ENCODE data around the gene ANKRD10.
"Not testable (repeated sequence)": the region's sequence is repeated elsewhere in the genome, so short reads cannot be mapped to it uniquely, and the experiment has no call there.

The ANKRD10 gene

DNA sequence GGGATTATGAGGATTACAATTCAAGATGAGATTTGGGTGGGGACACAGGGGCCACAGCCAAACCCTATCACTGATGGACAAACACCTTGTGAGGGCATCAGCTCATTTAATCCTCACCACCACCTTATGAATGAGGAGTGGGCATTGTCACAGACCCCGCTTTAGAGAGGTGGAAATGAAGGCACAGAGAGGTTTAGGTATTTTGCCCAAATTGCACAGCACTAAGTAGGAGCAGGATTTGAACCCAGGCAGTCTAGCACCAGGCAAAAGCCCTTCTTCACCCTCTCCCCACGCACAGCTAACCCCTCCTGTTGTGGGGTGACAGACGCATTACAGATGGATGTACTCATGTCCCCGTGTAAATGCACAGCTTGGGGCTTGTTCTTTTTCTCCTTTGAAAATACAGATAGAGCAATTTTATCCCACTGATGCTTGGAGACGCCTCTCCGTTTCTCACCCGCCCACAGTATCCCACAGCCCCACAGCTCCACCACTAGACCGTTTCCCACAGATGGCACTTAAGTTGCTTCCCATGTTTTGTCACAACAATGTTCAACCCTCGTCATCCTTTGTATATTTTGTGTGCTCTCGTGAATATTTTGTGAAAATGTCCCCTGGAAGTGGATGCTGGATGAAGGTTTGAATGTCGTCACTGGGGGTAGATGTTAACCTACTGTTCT, 48.2 kb downstream of the ANKRD10 start:
- DNase-seq (ENCODE audit: low read depth), result no peak

DNA sequence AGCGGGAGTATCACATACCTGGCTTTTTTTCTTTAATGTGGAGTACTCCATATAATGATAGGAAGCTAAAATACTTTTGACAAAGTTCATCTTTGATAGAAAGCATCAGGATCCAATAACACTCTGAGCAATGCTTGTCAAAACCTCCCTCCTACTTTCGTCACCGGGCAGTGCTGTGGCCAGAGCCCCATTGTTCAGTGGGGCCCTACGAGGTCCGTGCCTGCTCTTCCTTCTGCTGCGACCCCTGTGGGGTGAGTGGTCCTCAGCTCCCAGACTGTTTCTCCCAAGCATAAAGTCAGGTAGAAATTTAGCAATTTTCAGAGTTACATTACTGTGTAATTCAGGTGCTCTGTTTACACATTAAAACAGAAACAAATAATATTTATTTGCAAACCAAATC, 51.2 kb downstream of the ANKRD10 start:
- no peak for DNase-seq (ENCODE audit: low read depth)

DNA sequence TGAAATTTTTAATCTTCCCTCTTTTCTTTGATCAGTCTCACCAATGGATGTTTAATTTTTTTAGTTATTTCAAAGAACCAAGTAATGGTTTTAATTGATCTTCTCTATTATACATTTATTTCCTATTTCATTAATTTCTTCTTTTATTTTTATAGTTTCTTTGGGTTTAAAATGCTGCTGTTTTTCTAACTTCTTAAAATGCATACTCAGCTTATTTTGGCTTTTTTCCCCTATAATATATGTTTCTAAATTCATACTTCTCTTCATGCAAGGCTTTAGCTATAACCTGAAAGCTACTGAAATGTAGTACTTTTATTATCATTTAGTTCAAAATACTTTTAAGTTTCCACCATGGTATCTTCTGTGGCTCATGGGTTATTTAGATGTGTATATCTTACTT, 53.9 kb downstream of the ANKRD10 start:
- no peak for DNase-seq (ENCODE audit: low read depth)

DNA sequence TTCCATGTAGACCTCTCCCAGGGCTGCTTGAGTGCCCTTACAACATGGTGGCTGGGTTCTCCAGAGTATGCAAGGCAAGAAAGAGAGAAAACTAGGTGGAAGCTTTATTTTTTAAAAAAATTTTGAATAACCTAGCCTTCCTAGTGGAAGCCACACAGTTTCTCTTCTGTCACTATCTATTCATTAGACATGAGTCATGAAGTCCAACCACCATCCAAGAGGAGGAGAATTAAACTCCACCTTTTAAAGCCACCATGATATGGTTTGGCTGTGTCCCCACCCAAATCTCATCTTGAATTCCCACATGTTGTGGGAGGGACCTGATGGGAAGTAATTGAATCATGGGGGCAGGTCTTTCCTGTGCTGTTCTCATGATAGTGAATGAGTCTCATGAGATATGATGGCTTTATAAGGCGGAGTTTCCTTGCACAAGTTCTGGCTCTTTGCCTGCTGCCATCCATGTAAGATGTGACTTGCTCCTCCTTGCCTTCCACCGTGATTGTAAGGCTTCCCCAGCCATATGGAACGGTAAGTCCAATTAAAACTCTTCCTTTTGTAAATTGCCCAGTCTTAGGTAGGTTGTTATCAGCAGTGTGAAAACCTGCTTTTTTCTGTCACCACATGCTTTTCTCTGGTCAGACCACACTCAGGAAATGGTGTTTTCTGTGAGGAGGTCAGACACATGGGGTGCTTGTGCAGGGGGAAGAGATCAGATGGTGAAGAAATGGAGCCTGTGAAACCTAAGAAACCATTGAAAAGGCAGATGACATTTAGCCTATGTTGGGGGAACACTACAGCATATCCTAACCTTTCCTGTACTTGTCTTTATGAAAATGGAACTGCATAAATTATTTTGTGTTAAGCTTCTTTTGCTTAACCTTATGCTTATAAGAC, 57.7 kb downstream of the ANKRD10 start:
- DNase-seq (ENCODE audit: low read depth), result no peak

DNA sequence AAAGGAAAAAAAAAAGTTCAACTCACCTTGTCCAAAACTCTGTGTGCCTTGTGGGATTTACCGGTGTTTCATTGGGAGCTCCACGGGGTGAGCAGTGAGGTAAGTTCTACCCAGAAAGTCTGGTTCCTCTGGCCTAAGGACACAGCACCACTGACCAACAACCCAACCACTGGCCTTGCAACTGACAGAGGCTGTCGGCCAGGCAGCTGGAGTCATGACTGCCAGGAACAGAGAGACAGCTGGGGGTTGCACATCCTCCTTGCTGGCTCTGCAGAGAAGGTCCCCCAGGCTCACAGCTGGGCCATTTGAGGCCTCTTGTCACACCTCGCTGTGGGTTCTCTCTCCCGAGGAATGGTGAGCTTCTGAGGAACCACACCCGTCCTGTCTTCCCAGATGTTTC, 59.5 kb downstream of the ANKRD10 start:
- no peak for DNase-seq (ENCODE audit: low read depth)

DNA sequence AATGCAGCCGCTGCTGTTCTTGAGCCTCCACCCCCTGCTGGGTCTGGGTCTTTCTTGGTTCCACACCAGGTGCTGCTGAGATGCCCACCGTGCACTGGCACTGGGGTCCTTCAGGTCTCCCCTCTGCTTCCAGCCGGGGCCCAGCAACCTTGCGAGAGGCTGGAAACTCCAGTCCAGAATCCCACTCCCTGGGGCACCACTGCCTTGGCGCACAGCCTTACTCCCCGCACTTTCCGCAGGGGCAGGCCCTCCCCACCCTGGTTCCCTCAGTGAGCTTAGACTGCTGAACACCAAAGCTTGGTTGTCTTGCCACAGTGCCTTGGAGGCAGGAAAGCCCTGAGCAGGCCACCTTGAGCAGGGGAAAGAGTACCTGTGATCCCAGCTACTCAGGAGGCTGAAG, 60.0 kb downstream of the ANKRD10 start:
- no peak for DNase-seq (ENCODE audit: low read depth)

DNA sequence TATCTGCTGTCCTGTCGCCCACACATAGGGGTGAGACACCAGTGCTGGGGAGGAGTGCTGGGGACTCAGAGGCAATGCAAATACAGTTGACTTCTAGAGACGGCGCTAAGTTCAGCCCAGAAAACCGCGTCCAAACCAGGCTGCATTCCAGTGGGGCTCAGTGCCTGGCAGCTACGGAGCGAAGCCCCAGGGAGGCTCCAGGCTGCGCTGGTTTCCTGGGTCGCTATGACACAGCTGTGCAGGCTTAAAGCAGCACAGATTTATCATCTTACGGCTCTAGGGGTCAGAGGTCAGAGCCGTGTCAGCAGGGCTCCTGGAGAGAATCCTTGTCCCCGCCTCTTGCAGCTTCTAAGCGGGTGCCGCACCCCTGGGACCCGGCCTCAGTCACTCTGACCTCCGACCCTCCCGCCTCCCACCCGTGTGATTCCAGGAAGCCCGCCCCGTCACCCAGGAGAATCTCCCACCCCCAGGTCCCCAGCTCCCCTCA, 61.6 kb downstream of the ANKRD10 start:
- no peak for DNase-seq (ENCODE audit: low read depth)

DNA sequence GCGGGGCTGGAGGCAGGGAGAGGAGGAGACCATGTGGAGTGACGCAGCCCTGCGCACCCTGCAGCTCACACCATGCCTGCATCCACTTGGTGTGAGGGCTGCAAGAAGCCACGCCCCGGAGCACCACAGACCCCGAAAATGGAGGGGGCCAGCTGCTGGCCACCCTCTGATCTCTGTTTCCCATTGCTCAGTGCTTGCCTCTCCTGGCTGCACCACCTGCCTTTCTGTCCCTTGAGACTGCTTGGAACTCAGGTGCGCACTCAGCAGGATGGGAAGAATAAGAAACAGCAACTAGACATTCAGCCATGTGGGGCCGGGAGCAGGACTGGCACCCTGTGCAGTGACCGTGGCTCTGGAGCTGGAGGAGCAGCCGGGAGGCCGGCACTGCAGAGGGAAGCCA, 64.0 kb downstream of the ANKRD10 start:
- no peak for DNase-seq (ENCODE audit: low read depth)

DNA sequence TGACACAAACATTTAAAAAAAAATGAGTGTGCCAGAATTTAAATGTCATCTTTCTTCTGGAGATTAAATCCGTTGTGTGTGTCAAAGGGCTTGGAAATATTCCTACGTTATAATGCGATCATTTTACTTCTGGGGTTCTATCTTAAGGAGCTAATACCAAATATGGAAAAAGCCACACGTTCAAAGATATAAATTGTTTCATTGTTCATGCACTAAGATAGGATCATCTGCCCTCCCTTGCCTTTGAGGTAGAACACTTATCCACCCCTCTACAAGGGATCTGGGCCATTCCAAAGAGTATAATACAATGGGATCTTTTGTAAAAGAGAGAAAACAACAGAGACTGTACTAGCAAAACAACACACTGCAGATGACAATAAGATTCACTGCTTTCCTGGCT, 64.9 kb downstream of the ANKRD10 start:
- DNase-seq (ENCODE audit: low read depth), result no peak

DNA sequence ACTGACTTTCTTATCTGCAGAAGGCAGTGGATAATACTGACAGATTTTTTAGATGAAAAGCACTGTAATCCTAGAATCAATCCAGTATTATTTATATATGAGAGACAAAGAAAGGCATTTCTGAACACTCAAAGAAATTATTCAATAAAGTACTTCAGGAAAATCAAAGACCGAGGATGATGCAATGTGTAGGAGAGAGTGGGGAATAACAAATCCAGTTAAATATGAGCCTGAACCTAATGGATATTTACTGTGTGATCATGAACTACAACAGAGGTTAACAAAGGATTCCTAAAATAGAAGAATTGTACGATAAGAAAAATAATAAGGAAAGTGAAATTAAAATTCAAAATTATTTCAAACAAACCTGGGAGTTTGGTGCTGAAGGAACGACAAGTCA, 69.3 kb downstream of the ANKRD10 start:
- DNase-seq (ENCODE audit: low read depth), result no peak

DNA sequence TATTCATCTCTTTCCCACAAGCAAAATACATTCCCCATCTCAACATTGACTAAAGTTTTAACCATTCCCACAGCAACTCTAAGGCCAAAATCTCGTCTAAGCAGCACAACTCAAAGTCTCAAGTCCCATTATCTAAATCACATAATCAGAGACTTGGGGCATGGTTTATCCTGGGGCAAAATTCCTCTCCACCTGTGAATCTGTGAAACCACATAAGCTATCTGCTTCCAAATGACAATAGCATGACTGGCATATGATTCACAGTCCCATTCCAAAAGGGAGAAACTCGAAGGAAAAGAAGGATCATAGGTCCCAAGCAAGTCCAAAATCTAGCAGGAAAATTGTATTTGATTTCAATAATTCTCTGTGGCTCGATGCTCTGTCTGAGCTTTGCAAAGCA, 73.0 kb downstream of the ANKRD10 start:
- no peak for DNase-seq (ENCODE audit: low read depth)

DNA sequence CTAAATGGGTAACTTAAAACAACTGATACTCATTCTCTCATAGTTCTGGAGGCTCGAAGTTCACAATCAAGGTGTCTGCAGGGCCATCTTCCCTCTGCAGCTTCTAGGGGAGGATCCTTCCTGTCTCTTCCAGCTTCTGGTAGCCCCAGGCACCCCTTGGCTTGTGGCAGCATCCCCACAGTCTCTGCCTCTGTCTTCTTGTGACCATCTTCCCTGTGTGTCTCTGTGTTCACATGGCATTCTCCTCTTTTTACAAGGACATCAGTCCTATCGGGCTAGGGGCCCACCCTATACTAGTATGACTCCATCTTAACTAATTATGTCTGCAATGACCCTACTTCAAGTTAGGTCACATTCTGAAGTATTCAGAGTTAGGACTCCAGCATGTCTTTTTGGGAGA, 73.5 kb downstream of the ANKRD10 start:
- DNase-seq (ENCODE audit: low read depth), result no peak

DNA sequence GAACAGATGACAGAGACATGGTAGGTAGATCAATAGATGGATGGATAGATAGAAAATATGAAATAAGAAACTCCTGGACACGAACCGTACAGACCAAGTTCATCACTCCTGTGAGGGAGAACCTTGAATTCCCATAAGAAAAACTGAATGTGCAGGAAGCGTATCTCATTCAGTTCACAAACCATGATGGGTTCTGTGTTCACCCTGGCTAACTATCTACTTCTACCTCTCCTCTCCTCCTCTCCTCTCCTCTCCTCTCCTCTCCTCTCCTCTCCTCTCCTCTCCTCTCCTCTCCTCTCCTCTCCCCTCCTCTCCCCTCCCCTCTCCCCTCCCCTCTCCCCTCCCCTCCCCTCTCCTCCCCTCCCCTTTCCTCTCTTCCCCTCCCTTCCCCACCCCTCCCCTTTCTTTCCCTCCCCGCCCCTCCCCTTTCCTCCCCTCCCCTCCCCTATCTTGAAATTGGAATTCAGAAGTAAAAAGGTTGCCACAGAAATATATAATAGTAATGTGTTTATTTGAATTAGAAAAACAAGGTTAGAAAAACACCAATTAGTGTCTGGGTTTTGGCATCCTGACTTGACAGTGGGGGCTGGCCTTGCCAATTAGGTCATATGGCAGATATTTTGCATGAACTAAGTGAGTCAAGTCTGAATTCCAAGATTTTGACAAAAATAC, 75.9 kb downstream of the ANKRD10 start:
- DNase-seq (ENCODE audit: low read depth), result no peak

DNA sequence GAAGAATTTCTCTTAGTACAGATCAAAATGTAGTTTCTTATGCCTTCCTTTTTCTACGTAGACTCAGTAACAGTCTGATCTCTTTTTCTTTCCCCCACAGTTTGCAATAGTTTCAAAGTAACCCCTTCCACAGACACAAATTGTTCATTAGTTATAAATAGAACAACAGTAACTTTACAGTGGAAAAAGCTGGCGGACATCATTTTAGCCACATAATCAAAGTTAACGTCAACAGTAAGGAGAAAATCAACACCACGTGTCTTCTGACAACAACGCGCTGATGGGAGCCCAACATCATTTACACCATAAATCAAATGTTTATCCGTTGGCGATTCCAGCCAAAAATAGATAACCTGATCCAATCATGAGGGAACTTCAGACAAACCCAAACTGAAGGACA, 76.8 kb downstream of the ANKRD10 start:
- DNase-seq (ENCODE audit: low read depth), result no peak

DNA sequence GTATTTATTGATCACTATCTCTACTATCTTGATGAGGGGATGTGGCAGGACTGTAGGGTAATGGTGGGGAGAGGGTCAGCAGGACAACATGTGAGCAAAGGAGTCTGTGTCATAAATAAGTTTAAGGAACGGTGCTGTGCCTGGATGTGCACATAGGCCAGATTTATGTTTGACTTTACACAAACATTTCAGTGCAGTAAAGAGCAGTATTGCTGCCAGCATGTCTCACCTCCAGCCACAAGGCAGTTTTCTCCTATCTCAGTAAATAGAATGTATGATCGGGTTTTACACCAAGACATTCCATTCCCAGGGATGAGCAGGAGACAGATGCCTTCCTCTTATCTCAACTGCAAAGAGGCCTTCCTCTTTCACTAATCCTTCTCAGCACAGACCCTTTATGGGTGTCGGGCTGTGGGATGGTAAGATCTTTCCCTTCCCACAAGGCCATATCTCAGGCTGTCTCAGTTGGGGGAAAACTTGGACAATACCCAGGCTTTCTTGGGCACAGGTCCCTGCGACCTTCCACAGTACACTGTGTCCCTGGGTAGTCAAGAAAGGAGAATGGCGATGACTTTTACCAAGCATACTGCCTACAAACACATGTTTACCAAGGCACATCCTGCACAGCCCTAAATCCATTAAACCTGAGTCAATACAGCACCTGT, 77.3 kb downstream of the ANKRD10 start:
- not testable (repeated sequence) for DNase-seq (ENCODE audit: low read depth)

DNA sequence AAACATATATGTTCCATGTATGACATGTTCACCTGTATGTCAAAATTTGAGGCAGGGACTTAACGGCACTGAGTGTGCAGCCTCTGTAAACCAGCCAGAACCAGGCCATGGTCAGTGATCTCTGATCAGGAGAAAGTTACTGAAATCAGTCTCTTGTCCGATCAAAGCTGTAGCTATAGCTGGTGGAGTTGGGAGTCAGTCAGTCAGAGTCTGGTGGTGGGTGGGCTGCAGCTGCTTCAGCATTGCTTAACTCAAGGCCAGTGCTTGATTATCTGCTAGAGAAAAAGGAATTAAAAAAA, 78.3 kb downstream of the ANKRD10 start:
- DNase-seq (ENCODE audit: low read depth), result no peak

DNA sequence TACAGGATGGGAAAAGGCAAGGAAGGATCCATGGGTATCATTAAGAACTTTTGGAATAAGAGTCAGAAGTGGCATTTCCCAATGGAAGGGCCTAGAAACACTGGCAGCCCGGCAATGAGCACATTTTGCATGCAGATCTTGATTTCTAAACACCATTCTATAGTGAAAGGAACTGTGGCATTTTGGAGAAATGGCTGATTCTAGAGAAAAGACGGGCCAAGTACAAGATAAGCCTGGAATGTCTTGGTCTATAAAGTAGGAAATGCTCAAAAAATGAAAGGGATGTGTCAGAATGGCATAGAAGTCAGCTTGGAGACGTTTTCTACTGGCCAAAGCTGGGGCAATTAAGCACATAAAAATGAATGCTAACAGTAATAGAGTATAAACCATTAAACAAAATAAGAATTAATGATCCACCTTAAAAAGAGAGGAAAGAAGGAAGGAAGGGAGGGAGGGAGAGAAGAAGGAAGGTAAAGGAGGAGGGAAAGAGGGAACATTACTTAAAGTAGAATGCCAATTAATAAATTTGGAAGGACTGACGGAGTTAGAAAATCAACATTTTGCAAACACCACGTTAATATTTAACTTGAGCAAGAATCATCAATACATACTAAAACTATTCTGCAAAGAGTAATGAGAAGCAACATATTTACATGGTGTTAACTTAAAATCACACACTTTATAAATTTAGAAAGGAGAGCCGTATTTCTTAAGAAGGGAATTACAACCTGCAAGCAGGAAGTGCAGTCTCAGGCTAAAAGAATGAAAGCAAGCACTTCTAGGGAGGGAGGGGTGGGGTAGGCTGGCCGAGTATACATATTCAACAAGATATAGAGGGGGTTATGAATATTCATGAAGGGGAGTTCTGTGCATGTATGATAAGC, 78.9 kb downstream of the ANKRD10 start:
- no peak for DNase-seq (ENCODE audit: low read depth)

DNA sequence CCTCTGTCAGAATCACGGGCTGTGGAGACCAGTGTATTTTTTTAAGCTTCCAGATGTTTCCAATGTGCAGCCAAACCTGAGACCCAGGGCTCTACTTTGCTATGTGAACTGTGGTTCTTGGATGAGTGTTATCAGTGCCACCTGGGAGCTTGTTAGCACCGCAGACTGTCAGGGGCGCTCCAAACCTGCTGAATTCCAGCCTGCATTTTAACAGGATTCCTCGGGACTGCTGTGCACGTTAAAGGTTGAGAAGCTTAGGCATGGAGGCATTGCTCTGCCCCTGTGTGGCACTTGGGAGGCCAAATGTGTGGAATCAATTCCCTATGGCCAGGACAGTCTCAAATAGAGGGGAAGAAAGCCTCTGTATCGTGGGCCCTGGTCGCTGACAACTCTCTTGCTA, 80.3 kb downstream of the ANKRD10 start:
- DNase-seq (ENCODE audit: low read depth), result no peak

DNA sequence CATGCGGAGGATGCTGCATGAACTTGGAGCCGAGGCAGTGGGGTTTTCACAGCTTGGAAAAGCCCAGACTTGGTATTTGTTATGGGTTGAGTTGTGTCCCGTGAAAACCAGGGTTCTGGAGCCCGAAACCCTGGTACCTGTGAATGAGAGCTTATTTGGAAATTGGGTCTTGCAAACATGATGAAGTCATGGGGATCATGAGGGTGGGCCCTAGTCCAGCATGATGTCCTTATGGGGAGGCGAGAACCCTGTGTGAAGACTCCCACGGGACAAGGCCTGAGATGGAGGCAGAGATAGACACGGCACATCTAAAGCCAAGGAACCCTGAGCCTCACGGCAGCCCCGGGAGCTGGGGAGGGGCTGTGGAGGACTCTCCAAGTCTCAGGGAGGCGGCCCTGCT, 82.3 kb downstream of the ANKRD10 start:
- DNase-seq (ENCODE audit: low read depth), result no peak

DNA sequence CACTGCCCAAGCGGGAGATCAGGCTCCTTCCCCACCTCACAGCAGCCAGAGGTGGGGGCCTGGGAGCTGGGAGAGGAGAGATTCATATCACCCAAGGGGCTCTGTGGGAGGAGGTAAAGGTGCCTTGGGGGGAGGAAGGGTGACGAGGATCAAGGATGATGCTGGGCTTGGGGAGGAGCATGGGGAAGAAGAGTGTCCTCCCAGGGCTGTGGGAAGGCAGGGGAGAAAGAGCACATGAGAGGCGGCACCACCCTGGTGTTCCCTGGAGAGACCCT, 82.7 kb downstream of the ANKRD10 start:
- DNase-seq (ENCODE audit: low read depth), result no peak

DNA sequence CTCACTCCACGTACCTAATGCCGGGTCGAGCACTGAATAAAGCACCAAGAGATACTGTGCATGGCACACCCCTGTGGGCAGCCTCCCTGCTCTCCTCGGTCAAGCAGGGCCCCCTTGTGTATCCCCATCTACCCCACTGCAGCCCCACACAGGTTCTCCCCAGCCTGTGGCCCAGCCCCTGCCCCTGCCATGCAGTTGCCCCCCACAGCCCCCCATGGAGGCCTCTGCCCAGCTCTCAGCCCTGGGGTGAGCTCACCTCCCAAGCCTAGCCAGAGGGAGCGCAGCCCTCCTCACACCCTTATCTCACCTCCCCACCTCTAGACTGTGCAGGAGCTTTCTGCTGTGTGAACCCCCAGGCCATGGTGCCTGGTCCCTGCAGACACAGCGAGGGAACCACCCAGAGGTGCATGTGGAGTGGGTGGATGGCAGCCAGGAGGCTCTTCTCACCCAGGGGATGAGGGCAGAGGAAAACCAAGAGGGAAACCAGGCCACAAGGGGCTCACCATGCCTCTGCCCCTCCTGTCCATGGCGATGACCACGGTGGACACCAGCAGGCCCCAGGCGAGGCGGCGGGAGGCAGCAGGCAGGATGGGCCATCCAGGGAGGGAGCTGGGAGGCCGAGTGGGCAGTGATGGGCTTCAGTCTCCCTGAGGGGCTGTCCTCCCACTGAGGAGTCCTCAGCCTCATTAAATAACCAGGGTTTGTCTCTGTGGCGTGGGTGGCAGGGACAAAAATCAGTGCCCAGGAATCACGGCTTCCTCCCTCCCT, 83.2 kb downstream of the ANKRD10 start:
- no peak for DNase-seq (ENCODE audit: low read depth)

All from stimulated activated CD8-positive, alpha-beta memory T cell treated with anti-CD3 and anti-CD28 coated beads, Interleukin-4, amount 100 ng/mL, for 24 hours (primary cell).